Measurements from ENCODE around the gene ADCK1.

GRCh38 chr14:77763978-77764377 is 35.9 kb upstream of the ADCK1 start:
- no peak for TF ChIP-seq CTCF (IDR thresholded peaks at IDR 0.05 in 4 of 5, conservative IDR thresholded peaks at IDR 0.05 in 1 of 5)
- TF ChIP-seq POLR2A (IDR thresholded peaks at IDR 0.05): no peak
